Subcutaneous preadipocyte (primary cell): ENCODE measurements around the gene CCM2. TPM values are rescaled to one million over a fixed set of nuclear protein-coding genes. Genes with fewer than 3 reads are reported as not detected.
A peak's percentile ranks its signal among the peaks of the same experiment; 100 is the strongest.

Experiments used
- small RNA-seq: library from RNA; depleted of rRNA; stranded (forward); fragments of <200 nt; gene quantifications from one replicate; pipeline ENCODE3, GENCODE V24; 2012
- total RNA-seq: library from RNA; depleted of rRNA; stranded (reverse); fragments of >200 nt; gene quantifications from 2 replicates; pipeline ENCODE4 v1.2.3, GENCODE V29; 2012

CCM2 gene
- 40.1 and 47.0 TPM in 2 replicates for total RNA-seq

GRCh38 chr7:45000093-45001032 is at the start of gene CCM2:
CCM2 (plus strand) TSS chr7:45000201; CDS start chr7:45000334, 133 bp downstream.

GRCh38 chr7:44978511-44979366 is 21.3 kb upstream of the CCM2 start, which contains the start of gene MYO1G:
MYO1G (minus strand) TSS chr7:44979015; CDS start chr7:44978961, 54 bp downstream.

GRCh38 chr7:45088821-45089340 is 88.9 kb downstream of the CCM2 start, which contains the start of gene NACAD:
NACAD (minus strand) TSS chr7:45088969; CDS start chr7:45088894, 75 bp downstream.

GRCh38 chr7:45111298-45112223 is 111.6 kb downstream of the CCM2 start, which contains the start of gene TBRG4:
TBRG4 (minus strand) TSS chr7:45111697; CDS start chr7:45109237, 2,460 bp downstream.

Small RNAs within 50 kb of the gene (small RNA-seq; reads per million reads assigned to genes)
- 77.0 reads per million, percentile 98 among the genes with 10 or more reads in this experiment for gene SNORA5A
- gene SNORA5B, result not detected
- 22.8 reads per million, percentile 97 among the genes with 10 or more reads in this experiment for gene SNORA5C

Other genes with a start within 250 kb of the CCM2 start
- gene PPIA, start 203.5 kb upstream of the CCM2 start, total RNA-seq, result 2,153 and 2,881 TPM in 2 replicates
- 94.4 and 123 TPM in 2 replicates for gene H2AZ2, start 152.1 kb upstream of the CCM2 start, total RNA-seq
- gene PURB, start 114.7 kb upstream of the CCM2 start, total RNA-seq, result 18.7 and 27.6 TPM in 2 replicates
- under 0.01 TPM in 2 replicates for gene MYO1G, start 21.2 kb upstream of the CCM2 start, total RNA-seq
- 0.73 and 0.78 TPM in 2 replicates for gene NACAD, start 88.8 kb downstream of the CCM2 start, total RNA-seq
- 93.0 and 112 TPM in 2 replicates for gene TBRG4, start 111.5 kb downstream of the CCM2 start, total RNA-seq
- not detected in 2 replicates for gene RAMP3, start 157.6 kb downstream of the CCM2 start, total RNA-seq